AG09309 (cell line): ENCODE data around the gene AGPAT3.

ENCODE experiments used
- DNase-seq: peaks from one replicate; pipeline ENCODE4 v3.0.0-alpha.2; 2010; ENCODE audit warnings: low read depth
- H3K4me3 ChIP-seq: 2 replicates; pipeline ENCODE4 v1.5.1; 2011; ENCODE audit warnings: mild to moderate bottlenecking, low read depth, low read length, moderate library complexity; ENCODE audit not compliant: control insufficient read depth
- TF ChIP-seq, protein P1 (sequence below): IDR thresholded peaks from 2 replicates; pipeline ENCODE4 v1.5.1; 2011; ENCODE audit warnings: mild to moderate bottlenecking, low read depth, low read length, inconsistent platforms; ENCODE audit not compliant: insufficient read depth, control insufficient read depth; ENCODE audit errors: missing control alignments

The AGPAT3 gene, protein sequence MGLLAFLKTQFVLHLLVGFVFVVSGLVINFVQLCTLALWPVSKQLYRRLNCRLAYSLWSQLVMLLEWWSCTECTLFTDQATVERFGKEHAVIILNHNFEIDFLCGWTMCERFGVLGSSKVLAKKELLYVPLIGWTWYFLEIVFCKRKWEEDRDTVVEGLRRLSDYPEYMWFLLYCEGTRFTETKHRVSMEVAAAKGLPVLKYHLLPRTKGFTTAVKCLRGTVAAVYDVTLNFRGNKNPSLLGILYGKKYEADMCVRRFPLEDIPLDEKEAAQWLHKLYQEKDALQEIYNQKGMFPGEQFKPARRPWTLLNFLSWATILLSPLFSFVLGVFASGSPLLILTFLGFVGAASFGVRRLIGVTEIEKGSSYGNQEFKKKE

DNA sequence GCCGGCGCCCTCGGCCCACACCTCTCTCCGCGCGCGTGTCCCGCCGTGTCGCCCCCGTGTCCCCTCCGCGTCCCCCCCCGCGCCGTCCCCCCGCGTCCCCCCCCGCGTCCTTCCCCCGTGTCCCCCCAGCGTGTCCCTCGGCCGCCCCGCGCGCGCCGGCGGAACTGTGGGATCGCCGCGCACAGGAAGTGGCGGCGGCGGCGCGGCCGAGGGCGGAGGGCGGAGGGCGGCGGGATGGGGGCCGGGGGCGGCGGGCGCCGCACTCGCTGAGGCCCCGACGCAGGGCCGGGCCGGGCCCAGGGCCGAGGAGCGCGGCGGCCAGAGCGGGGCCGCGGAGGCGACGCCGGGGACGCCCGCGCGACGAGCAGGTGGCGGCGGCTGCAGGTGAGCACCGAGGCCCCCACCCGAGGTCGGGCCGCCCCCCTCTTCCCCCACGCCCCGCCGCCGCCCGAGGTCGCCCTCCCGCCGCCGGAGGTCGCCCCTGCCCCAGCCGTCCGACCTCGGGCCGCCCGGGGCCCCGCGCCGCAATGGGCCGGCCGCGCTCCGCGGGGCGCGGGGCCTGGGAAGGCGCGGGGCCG, at the start of gene AGPAT3:
Gene AGPAT3, plus strand, starts transcription at position 262 of the 578 bp plus-strand sequence. CDS start 94,459 bp downstream, outside the sequence.
- no peak for DNase-seq
- H3K4me3 ChIP-seq = peak within 1 kb of the TSS; percentile 48
- TF ChIP-seq, protein P1, sequence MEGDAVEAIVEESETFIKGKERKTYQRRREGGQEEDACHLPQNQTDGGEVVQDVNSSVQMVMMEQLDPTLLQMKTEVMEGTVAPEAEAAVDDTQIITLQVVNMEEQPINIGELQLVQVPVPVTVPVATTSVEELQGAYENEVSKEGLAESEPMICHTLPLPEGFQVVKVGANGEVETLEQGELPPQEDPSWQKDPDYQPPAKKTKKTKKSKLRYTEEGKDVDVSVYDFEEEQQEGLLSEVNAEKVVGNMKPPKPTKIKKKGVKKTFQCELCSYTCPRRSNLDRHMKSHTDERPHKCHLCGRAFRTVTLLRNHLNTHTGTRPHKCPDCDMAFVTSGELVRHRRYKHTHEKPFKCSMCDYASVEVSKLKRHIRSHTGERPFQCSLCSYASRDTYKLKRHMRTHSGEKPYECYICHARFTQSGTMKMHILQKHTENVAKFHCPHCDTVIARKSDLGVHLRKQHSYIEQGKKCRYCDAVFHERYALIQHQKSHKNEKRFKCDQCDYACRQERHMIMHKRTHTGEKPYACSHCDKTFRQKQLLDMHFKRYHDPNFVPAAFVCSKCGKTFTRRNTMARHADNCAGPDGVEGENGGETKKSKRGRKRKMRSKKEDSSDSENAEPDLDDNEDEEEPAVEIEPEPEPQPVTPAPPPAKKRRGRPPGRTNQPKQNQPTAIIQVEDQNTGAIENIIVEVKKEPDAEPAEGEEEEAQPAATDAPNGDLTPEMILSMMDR = no peak

DNA sequence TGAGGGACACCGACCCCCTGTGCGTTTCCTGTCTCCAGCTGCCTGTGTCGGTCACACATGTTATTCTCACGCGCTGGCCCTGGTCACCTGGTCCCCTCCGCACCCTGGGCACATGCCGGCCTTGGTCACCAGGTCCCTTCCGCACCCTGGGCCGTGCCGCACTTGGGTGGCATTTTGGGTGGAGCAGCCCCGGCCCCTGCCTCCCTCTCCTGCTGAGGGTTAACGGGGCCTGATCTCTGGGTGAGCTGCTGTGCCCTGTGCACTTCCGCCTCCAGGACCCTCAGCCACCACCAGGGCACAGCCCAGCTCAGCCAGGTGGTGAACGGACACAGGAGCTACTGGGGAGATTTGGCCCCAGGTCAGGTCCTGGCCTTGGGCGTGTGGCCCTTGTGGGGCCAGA, 49.0 kb upstream of the AGPAT3 start:
- no peak overlapping the region for H3K4me3 ChIP-seq
- no peak for DNase-seq
- TF ChIP-seq, protein P1 = no peak

DNA sequence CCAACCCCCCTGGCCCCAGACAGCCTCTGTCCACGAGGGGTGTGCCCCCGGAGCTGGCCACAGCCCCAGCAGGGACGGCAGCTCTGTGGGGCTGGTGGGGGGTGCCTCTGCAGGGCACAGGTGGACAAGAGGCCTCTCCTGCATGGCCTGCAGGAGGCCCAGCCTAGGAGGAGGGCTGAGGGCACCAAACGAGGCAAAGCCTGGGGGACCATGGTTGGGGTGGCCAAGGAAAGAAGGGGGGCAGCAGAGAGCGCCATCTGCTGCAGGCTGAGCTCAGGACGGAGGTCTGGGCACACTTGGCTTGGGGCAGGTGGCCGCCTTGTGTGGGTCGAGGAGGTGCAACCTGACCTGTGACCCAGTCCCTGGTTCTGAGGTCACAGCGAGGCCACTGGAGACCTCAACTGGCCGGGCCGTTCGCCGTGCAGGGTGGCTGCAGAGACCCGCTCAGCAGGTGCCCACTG, 48.4 kb upstream of the AGPAT3 start:
- TF ChIP-seq, protein P1 = no peak
- no peak overlapping the region for H3K4me3 ChIP-seq
- DNase-seq = no peak

DNA sequence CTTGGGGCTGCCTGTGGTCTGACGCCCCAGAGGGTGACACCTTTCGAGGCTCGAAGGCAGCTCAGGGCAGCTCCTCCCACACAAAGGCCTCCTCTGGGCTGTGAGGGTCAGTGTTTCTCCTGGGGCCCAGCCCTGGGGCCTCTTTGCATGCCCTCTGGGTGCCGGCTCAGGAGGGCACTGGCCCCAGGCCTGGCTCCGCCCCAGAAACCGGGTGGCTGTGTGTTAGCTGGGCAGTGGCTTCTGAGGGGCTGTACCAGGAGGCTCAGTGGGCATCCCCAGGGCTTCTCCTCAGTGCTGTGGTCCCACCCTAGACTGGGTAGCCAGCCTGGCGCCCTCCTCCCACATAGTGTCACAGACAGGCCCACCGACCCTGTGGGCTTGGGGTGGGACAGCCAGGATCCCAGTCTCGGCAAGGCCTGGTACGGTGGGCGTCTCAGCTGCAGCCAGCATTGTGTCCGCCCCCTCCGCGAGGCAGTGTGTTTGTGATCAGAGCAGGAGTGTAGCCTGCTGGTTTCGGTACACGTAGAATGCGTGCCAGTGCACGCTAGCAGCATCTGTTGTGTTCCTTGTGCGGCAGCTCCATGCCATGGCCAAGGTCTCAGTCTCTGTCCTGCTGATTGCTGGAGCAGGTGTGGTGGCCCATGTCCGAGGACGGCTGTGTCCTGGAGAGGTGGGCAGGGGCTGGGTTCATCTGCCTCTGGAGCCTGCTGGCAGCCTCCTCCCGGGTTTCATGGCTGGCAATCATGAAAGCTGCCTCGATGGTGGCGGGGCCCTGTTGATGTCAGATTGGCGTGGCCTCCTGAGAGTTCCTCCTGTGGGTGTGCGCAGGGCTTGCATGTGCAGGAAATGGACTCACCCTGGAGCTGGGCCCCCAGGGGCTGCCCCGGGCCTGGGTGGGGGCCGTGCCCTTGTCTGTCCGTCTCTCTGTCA, 47.6 kb upstream of the AGPAT3 start:
- TF ChIP-seq, protein P1 = no peak
- DNase-seq = no peak
- no peak overlapping the region for H3K4me3 ChIP-seq

DNA sequence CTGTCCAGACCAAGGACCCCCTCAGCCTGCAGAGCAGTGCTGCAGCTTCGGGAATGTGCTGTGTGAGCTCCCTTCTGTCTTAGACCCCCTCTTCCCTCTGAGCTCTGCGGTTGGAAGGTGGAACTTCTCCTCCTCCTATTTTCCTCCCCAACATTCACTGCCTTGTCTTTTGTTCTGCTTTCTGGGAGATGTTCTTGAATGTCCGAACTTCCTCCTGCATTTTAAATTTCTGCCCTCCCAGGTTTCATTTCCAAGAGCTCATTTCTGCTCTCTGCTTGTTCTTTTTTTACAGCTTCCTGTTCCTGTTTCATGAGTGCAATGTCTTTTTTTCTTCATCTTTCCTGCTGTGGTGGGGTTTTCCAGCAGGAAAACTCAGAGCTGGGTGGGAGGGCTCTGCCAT, 46.3 kb upstream of the AGPAT3 start:
- TF ChIP-seq, protein P1 = no peak
- H3K4me3 ChIP-seq = no peak overlapping the region
- DNase-seq = no peak

DNA sequence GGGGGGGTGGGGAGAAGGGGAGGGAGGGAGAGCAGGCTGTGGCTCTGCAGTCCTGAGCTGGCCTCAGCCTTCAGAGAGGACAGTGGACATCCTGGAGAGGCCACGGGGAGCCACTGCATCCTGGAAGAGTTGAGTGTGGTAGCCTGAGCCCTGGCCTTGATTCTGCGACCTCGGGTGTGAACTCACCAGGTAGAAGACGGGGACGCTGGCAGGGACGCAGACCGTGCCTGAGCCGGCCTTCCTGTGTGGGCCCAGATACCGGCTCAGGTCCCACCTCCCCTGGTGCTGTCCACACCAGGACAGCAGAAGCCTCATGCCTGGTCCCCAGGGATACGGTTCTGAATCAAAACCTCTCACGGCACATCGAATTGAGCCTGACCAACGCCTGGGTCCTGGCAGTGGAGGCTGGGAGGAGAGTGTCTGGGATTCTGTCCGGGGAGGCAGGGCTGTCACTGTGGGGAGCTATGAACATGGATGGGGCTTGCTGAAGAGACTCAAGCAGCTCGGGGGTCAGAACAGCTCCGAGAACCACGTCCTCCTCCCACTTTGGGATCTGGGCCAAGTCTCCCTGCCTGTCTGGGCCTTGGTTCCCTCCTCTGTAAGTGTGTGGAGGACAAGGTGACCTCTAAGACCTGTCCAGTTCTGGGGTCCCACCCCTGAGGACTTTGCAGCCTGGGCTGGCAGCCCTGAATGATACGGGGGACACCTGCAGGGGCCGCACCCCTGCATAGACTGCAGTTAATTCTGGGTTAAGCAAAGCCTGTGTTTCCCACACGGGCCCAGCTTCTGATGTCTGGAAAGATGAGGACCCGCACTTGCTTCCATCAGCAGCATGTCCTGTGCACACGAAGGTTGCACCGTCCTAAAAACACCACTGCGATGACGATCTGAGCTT, 45.3 kb upstream of the AGPAT3 start:
- TF ChIP-seq, protein P1 = no peak
- DNase-seq = no peak
- no peak overlapping the region for H3K4me3 ChIP-seq
